ENCODE data around the gene CLMN.
A peak's percentile ranks its signal among the peaks of the same experiment; 100 is the strongest.
"Not testable (repeated sequence)": the region's sequence is repeated elsewhere in the genome, so short reads cannot be mapped to it uniquely, and the experiment has no call there.

Gene CLMN

GRCh38 chr14:95283802-95284201 is 35.9 kb downstream of the CLMN start:
- DNase-seq, result not testable (repeated sequence)

- DNase-seq, result not testable (repeated sequence)
Measured at GRCh38 chr14:95282986-95283380, 36.7 kb downstream of the CLMN start.

GRCh38 chr14:95282354-95282985 is 37.2 kb downstream of the CLMN start:
- no peak for DNase-seq

GRCh38 chr14:95281560-95282176 is 38.0 kb downstream of the CLMN start:
- DNase-seq, result no peak

- DNase-seq, result no peak
Measured at GRCh38 chr14:95275494-95275893, 44.2 kb downstream of the CLMN start.

- no peak for DNase-seq
Measured at GRCh38 chr14:95274874-95275273, 44.8 kb downstream of the CLMN start.

GRCh38 chr14:95274279-95274678 is 45.4 kb downstream of the CLMN start:
- no peak for DNase-seq

GRCh38 chr14:95273001-95273978 is 46.4 kb downstream of the CLMN start:
- DNase-seq, result no peak

GRCh38 chr14:95272057-95272456 is 47.7 kb downstream of the CLMN start:
- no peak for DNase-seq

GRCh38 chr14:95270203-95270602 is 49.5 kb downstream of the CLMN start:
- DNase-seq, result no peak

- DNase-seq, result no peak
Measured at GRCh38 chr14:95269493-95269892, 50.2 kb downstream of the CLMN start.

GRCh38 chr14:95268350-95268749 is 51.4 kb downstream of the CLMN start:
- no peak for DNase-seq

GRCh38 chr14:95267306-95267705 is 52.4 kb downstream of the CLMN start:
- no peak for DNase-seq

GRCh38 chr14:95265106-95266094 is 54.3 kb downstream of the CLMN start:
- peak in 1 of 2 experiments; percentile 43 for DNase-seq

GRCh38 chr14:95264271-95264973 is 55.3 kb downstream of the CLMN start:
- DNase-seq, result no peak

GRCh38 chr14:95263527-95264231 is 56.0 kb downstream of the CLMN start:
- DNase-seq, result no peak

- no peak for DNase-seq
Measured at GRCh38 chr14:95262511-95262891, 57.2 kb downstream of the CLMN start.

- no peak for DNase-seq
Measured at GRCh38 chr14:95261616-95262510, 57.8 kb downstream of the CLMN start.

- DNase-seq, result no peak
Measured at GRCh38 chr14:95260537-95261361, 59.0 kb downstream of the CLMN start.
